Muscle layer of colon (tissue), 2 donors: ENCODE results near the gene ARHGAP22.
"Not testable (repeated sequence)": the region's sequence is repeated elsewhere in the genome, so short reads cannot be mapped to it uniquely, and the experiment has no call there.

Source experiments
- H3K27ac ChIP-seq: one replicate; pipeline ENCODE4 v1.7.0; 2013; ENCODE audit warnings: low read depth, mild to moderate bottlenecking, low read length, moderate library complexity
- H3K27me3 ChIP-seq, 2 donors: one replicate each; pipeline ENCODE4 v1.7.0; 2013; ENCODE audit warnings: low read length in 2 of 2, mild to moderate bottlenecking in 2 of 2; ENCODE audit not compliant: insufficient read depth in 2 of 2, control insufficient read depth in 1 of 2
- H3K36me3 ChIP-seq: one replicate; pipeline ENCODE4 v1.7.0; 2013; ENCODE audit warnings: mild to moderate bottlenecking, low read length; ENCODE audit not compliant: insufficient read depth
- H3K4me1 ChIP-seq: one replicate; pipeline ENCODE4 v1.7.0; 2013; ENCODE audit warnings: mild to moderate bottlenecking, low read length; ENCODE audit not compliant: insufficient read depth
- H3K4me3 ChIP-seq, 2 donors: one replicate each; pipeline ENCODE4 v1.7.0; 2013; ENCODE audit warnings: low read length in 2 of 2, low read depth in 1 of 2, mild to moderate bottlenecking in 1 of 2, moderate library complexity in 1 of 2
- H3K9ac ChIP-seq: one replicate; pipeline ENCODE4 v1.7.0; 2013; ENCODE audit warnings: low read length
- H3K9me3 ChIP-seq: one replicate; pipeline ENCODE4 v1.7.0; 2013; ENCODE audit warnings: mild to moderate bottlenecking, low read length
- donor health status: abdominal sarcoma.
- donor health status: Adenocarcinoma of cecum.

Gene ARHGAP22

DNA sequence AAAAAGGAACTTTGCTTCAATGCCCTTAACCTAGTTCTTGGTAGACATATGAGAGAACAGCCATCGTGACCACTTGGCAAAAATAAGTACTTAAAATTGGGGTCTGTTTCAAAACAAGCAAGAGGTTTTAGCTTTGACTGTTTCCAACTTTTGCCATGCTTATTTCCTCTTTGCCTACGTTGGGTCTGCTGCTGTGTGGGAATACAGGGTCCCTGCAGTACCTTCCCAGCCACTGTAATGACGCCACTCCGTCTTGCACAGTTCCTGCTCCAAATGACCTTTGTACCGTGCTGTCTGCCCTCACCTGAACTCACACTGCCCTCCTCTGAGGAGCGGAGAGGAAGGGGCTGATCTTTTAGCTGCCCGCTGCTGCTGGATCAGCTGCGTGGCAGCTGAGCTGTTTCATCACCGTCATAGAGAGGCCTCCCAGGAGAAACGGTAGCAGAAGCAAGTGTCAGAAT is 165.3 kb downstream of the ARHGAP22 start:
- H3K4me3 ChIP-seq, result no peak overlapping the region
- H3K9me3 ChIP-seq, result no peaks in the 10 kb centered on the region
- no peaks in the 10 kb centered on the region for H3K4me1 ChIP-seq
- H3K27me3 ChIP-seq, result no peaks in the 10 kb centered on the region
- H3K9ac ChIP-seq, result no peak overlapping the region
- no peak overlapping the region for H3K27ac ChIP-seq
- peaks cover 12% of the 10 kb centered on the region for H3K36me3 ChIP-seq

DNA sequence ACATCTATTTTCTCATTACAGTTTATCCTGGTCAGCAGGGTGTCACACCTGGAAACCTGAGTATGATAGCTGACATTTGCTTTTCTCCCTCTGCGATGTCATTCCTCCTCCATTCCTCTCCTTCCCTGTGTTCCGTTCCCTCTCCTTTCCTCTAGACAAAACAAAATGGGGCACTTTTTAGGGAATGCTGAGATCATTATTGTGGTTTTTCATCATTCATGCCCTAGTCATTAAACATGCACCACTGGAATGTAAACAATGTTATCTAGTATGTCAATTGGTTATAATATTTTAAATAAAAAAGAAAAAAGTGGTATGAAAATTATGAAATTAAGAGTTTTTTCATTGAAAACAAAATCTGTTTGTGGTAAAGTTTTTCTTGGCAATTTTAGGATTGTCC is 165.8 kb downstream of the ARHGAP22 start:
- no peaks in the 10 kb centered on the region for H3K9me3 ChIP-seq
- H3K27ac ChIP-seq, result no peak overlapping the region

DNA sequence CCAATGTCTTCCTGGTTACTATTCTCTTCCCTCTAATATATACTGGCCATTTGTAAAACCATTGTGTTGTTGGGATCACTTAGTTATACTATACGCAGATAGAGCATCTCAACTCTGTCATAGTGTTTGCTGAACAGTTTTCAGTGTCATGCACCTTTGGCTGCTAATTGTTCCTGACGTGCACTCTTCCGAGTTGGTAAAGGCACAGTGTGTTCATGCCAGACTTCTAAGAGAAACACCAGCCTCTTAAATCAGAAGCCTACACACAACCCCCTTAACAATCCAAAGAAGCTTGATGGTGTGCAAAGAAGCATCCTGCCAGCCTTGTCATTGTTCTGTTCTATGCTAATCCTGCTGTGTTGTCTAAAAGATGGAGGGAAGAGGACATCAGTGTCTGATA is 167.3 kb downstream of the ARHGAP22 start:
- no peak overlapping the region for H3K4me3 ChIP-seq
- H3K4me1 ChIP-seq, result no peaks in the 10 kb centered on the region
- H3K27me3 ChIP-seq, result no peaks in the 10 kb centered on the region
- H3K36me3 ChIP-seq, result peaks cover 12% of the 10 kb centered on the region
- no peaks in the 10 kb centered on the region for H3K9me3 ChIP-seq
- no peak overlapping the region for H3K9ac ChIP-seq
- no peak overlapping the region for H3K27ac ChIP-seq

More for the DNA sequence above, 165.8 kb downstream of the ARHGAP22 start:
- Histone ChIP-seq H3K4me3 (no peak overlapping the region), H3K27me3 (no peaks in the 10 kb centered on the region), H3K9ac (no peak overlapping the region), H3K36me3 (peaks cover 12% of the 10 kb centered on the region), H3K4me1 (no peaks in the 10 kb centered on the region)

DNA sequence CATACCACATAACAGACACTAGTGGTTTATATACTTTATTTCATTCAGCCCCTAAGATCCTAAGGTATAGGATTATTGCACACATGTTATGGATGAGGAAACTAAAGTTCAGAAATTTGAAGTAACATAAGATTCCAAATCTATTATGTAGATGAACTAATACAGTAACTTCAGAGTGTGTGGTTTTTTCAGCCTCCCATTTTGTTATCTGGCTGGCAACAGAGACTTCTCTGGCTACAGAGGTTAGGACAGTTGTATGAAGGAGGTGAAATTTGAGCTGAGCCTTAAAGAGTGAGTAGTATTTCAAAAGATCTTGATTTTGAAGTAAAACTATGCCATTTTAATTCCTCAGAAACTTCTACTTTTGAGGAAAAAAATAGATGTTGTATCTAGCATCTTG is 173.0 kb downstream of the ARHGAP22 start:
- H3K9me3 ChIP-seq, result no peaks in the 10 kb centered on the region
- H3K4me1 ChIP-seq, result no peaks in the 10 kb centered on the region
- H3K27me3 ChIP-seq, result no peaks in the 10 kb centered on the region
- no peak overlapping the region for H3K9ac ChIP-seq
- no peak overlapping the region for H3K4me3 ChIP-seq
- peaks cover 20% of the 10 kb centered on the region for H3K36me3 ChIP-seq
- H3K27ac ChIP-seq, result no peak overlapping the region

DNA sequence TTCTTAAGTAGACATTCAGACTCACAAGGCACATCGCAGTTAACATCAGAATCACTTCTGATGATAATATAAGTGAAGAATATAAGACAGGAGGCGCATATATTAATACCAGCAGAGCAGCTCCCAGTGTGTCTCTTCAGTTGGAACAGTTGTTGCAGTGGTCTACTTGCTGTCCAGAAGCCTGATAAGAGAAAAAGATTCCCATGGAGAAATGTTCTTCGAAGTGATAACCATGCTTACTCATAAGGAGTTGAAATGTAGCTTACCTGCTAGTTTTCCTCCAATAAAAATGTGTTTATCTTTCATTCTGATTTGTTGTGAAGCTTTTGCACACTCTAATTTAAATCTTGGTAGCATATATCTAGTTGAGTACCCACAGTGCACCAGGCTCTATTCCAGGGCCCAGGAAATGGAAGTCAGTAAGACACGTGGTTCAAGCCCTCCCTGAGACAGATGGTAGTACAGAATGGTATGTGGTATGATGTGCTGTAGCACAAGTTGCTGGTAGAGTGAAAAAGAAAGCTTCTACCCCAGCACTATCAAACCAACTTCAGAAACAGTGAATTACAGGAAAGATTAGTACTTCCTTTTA is 174.4 kb downstream of the ARHGAP22 start:
- no peak overlapping the region for H3K4me3 ChIP-seq
- no peaks in the 10 kb centered on the region for H3K4me1 ChIP-seq
- H3K36me3 ChIP-seq, result peaks cover 21% of the 10 kb centered on the region
- no peaks in the 10 kb centered on the region for H3K9me3 ChIP-seq
- no peak overlapping the region for H3K27ac ChIP-seq
- no peak overlapping the region for H3K9ac ChIP-seq
- H3K27me3 ChIP-seq, result no peaks in the 10 kb centered on the region

DNA sequence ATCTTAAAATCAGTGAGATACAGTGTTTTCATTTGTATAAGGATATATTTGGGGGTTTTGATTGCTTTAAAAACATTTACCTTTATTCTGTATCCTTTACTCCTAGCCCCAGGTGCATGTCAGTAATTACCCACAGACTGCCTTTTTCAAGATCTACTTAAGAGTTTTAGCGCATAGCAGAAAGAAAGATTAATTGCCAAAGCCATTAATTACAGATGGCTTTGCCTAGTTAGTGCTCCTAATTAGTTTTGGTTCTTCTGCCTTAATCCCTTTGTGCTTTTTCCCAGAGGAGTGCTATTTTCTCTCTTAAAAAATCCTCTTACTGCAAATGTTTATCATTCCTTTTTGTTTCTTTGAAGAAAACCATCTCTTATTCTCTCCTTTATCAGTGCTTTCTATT is 175.6 kb downstream of the ARHGAP22 start:
- no peaks in the 10 kb centered on the region for H3K9me3 ChIP-seq
- no peaks in the 10 kb centered on the region for H3K27me3 ChIP-seq
- no peak overlapping the region for H3K9ac ChIP-seq
- H3K4me1 ChIP-seq, result no peaks in the 10 kb centered on the region
- H3K4me3 ChIP-seq, result no peak overlapping the region
- no peak overlapping the region for H3K27ac ChIP-seq
- H3K36me3 ChIP-seq, result peaks cover 19% of the 10 kb centered on the region

DNA sequence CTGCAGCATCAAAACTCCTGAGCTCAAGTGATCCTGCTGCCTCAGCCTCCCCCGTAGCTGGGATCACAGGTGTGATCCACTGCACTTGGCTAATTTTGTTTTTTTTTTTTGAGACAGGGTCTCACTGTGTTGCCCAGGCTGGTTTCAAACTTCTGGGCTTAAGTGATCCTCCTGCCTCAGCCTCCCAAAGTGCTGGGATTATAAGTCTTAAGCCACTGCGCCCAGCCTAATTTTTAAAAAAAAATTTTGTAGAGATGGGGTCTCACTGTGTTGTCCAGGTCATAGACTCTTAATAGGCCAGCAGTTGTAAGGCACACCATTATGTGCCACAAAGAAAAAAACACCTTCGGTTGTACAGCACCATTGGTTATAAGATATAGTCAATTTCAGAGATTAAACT is 176.0 kb downstream of the ARHGAP22 start:
- Histone ChIP-seq H3K27ac (no peak overlapping the region), H3K9me3 (no peaks in the 10 kb centered on the region), H3K4me3 (no peak overlapping the region), H3K9ac (no peak overlapping the region), H3K4me1 (no peaks in the 10 kb centered on the region), H3K36me3 (peaks cover 19% of the 10 kb centered on the region), H3K27me3 (no peaks in the 10 kb centered on the region)

DNA sequence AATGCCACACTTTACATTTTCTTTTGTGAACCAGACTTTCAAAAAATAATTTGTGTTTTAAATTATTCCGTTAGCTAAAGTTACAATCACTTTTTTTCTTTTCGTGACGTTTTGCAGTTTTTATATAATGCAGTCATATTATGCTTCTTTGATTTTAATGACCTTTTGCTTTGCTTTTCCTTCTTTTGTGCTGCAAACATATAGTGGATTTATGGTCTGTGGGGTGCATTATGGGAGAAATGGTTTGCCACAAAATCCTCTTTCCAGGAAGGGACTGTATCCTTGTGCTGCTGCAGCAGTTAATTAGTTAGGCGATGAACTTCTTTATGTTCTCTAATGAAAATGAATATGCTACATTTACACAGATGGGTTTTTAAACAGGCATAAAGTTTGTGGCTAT is 181.0 kb downstream of the ARHGAP22 start:
- Histone ChIP-seq H3K27me3 (no peaks in the 10 kb centered on the region), H3K9me3 (no peaks in the 10 kb centered on the region), H3K36me3 (peaks cover 11% of the 10 kb centered on the region), H3K9ac (no peak overlapping the region), H3K27ac (no peak overlapping the region), H3K4me3 (no peak overlapping the region), H3K4me1 (no peaks in the 10 kb centered on the region)

DNA sequence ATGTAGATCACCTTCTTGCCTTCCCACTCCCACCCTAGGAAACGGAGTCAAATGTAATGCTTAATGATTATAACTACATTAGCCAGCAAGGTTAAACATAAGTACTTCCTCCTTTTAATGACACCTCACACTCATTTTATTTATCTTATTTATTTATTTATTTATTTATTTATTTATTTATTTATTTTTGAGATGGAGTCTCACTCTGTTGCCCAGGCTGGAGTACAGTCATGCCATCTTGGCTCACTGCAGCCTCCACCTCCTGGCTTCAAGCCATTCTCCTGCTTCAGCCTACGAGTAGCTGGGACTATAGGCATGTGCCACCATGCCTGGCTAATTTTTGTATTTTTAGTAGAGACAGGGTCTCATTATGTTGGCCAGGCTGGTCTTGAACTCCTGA is 183.0 kb downstream of the ARHGAP22 start:
- not testable (repeated sequence) for H3K4me3 ChIP-seq, H3K4me1 ChIP-seq, H3K27ac ChIP-seq, H3K36me3 ChIP-seq, H3K9me3 ChIP-seq, H3K27me3 ChIP-seq, H3K9ac ChIP-seq

DNA sequence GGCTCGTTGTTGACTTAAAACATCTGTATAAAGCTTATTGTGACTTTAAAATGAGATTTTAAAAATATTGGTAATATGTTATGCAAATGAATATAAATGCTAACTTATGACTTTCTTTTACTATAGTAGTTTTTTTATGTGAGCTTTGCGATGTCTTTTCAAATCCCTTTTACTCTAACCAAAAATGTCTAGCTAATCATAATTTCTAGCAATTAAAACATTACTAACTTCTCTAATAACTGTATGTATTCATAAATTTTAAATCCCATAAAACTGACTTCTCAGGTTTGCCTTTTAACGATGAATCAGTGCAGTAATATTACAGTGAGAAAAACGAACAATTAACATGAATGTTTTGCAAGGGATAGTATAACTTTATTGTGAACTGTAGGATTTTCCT is 185.2 kb downstream of the ARHGAP22 start:
- no peaks in the 10 kb centered on the region for H3K27me3 ChIP-seq
- no peak overlapping the region for H3K4me3 ChIP-seq
- H3K36me3 ChIP-seq, result no peaks in the 10 kb centered on the region
- H3K9me3 ChIP-seq, result no peaks in the 10 kb centered on the region
- H3K9ac ChIP-seq, result no peak overlapping the region
- no peak overlapping the region for H3K27ac ChIP-seq
- no peaks in the 10 kb centered on the region for H3K4me1 ChIP-seq

DNA sequence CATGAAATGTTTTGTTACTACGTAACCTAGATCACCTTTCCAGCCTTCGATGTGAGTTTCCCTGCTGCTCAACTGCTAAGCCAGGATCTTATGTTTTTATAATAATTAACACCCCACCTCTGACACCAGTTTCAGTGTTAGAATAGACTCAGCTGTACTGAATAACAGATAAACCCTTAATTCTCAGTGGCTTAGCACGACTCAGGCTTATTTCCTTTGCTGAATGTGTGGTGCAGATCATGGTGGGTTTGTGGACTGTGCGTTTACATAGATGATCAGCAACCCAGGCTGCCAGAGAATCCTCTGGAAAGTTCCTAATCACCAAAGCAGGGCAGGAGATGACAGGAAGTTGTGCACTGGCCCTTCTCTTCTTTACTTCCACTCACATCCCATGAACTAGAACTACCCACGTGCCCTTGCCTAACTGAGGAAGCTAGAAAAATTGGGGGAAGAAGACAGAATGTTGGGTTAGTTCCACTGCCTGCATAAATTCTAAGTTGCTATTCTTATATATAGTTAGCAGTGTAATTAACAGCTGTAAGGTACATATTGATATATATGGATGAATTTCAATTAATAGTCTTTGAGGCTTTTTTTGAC is 186.6 kb downstream of the ARHGAP22 start:
- H3K4me3 ChIP-seq, result no peak overlapping the region
- H3K9me3 ChIP-seq, result no peaks in the 10 kb centered on the region
- H3K9ac ChIP-seq, result no peak overlapping the region
- H3K27ac ChIP-seq, result no peak overlapping the region
- H3K4me1 ChIP-seq, result no peaks in the 10 kb centered on the region
- H3K27me3 ChIP-seq, result no peaks in the 10 kb centered on the region
- peaks cover under 1% of the 10 kb centered on the region for H3K36me3 ChIP-seq

DNA sequence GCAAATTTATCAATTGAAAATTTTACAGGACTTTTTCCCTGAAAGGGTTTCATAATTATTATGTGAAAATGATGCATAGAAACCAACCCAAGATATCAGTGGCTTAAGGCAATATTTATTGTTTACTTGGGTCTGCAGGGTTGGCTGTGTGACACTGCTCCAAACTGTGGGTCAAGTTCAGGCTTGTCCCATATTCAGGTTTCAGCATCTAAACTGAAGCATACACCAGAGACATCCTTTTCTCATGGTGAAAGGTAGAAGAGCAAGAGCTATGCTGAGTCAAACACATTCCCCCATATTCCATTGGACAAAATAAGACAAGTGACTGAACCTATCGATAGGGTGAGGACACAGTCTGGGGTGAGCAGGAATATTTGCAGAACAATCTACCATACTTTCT is 187.5 kb downstream of the ARHGAP22 start:
- no peaks in the 10 kb centered on the region for H3K27me3 ChIP-seq
- H3K27ac ChIP-seq, result no peak overlapping the region
- H3K9ac ChIP-seq, result no peak overlapping the region
- H3K36me3 ChIP-seq, result peaks cover 10% of the 10 kb centered on the region
- no peaks in the 10 kb centered on the region for H3K9me3 ChIP-seq
- no peaks in the 10 kb centered on the region for H3K4me1 ChIP-seq
- H3K4me3 ChIP-seq, result no peak overlapping the region
